ENCODE results near the gene DNAJC7.

DNA sequence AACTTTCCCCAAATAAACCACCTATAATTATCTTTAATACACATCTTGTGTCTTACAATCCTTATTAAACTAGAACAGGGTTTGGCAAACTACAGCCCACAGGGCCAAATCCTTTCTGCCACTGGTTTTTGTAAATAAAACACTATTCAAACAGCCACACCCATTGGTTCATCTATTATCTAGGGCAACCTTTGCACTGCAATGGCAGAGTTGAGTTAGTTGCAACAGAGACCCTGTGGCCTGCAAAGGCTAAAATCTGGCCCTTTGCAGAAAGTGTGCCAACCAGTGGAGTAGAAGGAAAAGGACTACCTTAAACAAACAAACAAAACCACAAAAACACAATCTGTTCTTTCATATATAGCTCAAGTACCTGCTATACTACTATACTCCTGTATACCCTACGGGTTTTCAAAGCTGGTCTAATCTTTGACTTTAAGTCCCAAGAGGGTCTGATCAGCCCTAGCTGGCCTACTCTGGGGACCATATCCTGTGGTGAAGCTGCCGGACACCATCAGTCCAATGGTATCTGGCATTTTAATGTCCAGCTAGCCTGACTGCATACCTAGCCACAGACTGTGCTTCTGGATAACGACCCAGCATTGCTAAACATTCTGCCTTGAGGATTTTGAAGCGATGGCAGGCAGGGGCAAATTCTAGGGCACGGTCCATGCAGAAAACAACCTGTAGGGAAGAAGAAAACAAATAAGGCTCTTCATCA, 27.4 kb downstream of the DNAJC7 start:
- TF ChIP-seq, protein P1, sequence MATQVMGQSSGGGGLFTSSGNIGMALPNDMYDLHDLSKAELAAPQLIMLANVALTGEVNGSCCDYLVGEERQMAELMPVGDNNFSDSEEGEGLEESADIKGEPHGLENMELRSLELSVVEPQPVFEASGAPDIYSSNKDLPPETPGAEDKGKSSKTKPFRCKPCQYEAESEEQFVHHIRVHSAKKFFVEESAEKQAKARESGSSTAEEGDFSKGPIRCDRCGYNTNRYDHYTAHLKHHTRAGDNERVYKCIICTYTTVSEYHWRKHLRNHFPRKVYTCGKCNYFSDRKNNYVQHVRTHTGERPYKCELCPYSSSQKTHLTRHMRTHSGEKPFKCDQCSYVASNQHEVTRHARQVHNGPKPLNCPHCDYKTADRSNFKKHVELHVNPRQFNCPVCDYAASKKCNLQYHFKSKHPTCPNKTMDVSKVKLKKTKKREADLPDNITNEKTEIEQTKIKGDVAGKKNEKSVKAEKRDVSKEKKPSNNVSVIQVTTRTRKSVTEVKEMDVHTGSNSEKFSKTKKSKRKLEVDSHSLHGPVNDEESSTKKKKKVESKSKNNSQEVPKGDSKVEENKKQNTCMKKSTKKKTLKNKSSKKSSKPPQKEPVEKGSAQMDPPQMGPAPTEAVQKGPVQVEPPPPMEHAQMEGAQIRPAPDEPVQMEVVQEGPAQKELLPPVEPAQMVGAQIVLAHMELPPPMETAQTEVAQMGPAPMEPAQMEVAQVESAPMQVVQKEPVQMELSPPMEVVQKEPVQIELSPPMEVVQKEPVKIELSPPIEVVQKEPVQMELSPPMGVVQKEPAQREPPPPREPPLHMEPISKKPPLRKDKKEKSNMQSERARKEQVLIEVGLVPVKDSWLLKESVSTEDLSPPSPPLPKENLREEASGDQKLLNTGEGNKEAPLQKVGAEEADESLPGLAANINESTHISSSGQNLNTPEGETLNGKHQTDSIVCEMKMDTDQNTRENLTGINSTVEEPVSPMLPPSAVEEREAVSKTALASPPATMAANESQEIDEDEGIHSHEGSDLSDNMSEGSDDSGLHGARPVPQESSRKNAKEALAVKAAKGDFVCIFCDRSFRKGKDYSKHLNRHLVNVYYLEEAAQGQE (IDR thresholded peaks at IDR 0.05; ENCODE audit: low read depth, low read length), result no peak
- TF ChIP-seq SIN3A (IDR thresholded peaks at IDR 0.05; ENCODE audit: borderline replicate concordance, low read depth, low read length) (no peak), CTCF (IDR thresholded peaks at IDR 0.05) (no peak), EZH2phosphoT487 (IDR thresholded peaks at IDR 0.05; ENCODE audit: borderline replicate concordance, low read depth) (no peak), CHD2 (IDR thresholded peaks at IDR 0.05; ENCODE audit: low read length, partially characterized antibody) (no peak), MXI1 (IDR thresholded peaks at IDR 0.05; ENCODE audit: low read depth, low read length) (no peak), RCOR1 (IDR thresholded peaks at IDR 0.05; ENCODE audit: low read length) (no peak), FOSL2 (IDR thresholded peaks at IDR 0.05; ENCODE audit: borderline replicate concordance, low read depth) (no peak), GABPA (IDR thresholded peaks at IDR 0.05; ENCODE audit: low read depth) (no peak)
- TF ChIP-seq, protein P2, sequence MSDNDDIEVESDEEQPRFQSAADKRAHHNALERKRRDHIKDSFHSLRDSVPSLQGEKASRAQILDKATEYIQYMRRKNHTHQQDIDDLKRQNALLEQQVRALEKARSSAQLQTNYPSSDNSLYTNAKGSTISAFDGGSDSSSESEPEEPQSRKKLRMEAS (IDR thresholded peaks at IDR 0.05; ENCODE audit: low read depth), result no peak
